ENCODE data around the gene ODF2L. TPM values are rescaled to one million over a fixed set of nuclear protein-coding genes. Genes with fewer than 3 reads are reported as not detected.

Gene ODF2L
- total and polyA plus RNA-seq, 2 of the 13 experiments (the other 11 are each of a cell fraction or from before 2014, with no cell fraction given) = 0.07 TPM; not detected in 1

GRCh38 chr1:86305731-86306130 is 90.4 kb downstream of the ODF2L start:
- no peak overlapping the region for H3K4me3 ChIP-seq (replicated peaks in 1 of 3; ENCODE audit: insufficient read depth in 1 of 3, low read depth in 2 of 3, low read length in 3 of 3)
- no peaks in the 10 kb centered on the region for H4K20me1 ChIP-seq (ENCODE audit: insufficient read depth, low read length)
- no peak for FAIRE-seq
- no peak overlapping the region for H3K4me2 ChIP-seq (ENCODE audit: low read depth, low read length)
- no peak overlapping the region for H3K27ac ChIP-seq (ENCODE audit: extremely low read length, insufficient read depth, low read length)
- H3K4me1 ChIP-seq (ENCODE audit: insufficient read depth, low read length) = no peaks in the 10 kb centered on the region
- no peaks in the 10 kb centered on the region for H3K79me2 ChIP-seq (ENCODE audit: insufficient read depth, low read length)
- POLR2A ChIA-PET = no interaction called here
- H3K9me3 ChIP-seq (ENCODE audit: low read length) = no peaks in the 10 kb centered on the region
- intact Hi-C loops (cut with micrococcal nuclease; ENCODE audit: unreplicated experiment) (no loop called here), in situ Hi-C loops (cut with HindIII; ENCODE audit: extremely low pct_ligation_motif_present, low pct_unique_long_range_greater_than_20kb) (no loop called here)
- H3K27me3 ChIP-seq (ENCODE audit: control insufficient read depth in 1 of 2, insufficient read depth in 2 of 2, low read length in 2 of 2) = no peaks in the 10 kb centered on the region
- H2AFZ ChIP-seq (ENCODE audit: low read length) = no peak overlapping the region
- H3K36me3 ChIP-seq (replicated peaks in 1 of 2; ENCODE audit: control insufficient read depth in 1 of 2, insufficient read depth in 2 of 2, low read length in 2 of 2) = no peaks in the 10 kb centered on the region
- no peak for ATAC-seq
- no peak overlapping the region for H3K9ac ChIP-seq (ENCODE audit: insufficient read depth, low read depth, low read length)
- no peak for DNase-seq (ENCODE audit: low spot score)
- 0% methylated on average over 3 of the region's 3 CpGs for WGBS (ENCODE audit: low lambda C conversion rate)
- TF ChIP-seq PHF21A (CRISPR knock-in tag; IDR thresholded peaks at IDR 0.05) (no peak), TMF1 (CRISPR knock-in tag; IDR thresholded peaks at IDR 0.05; ENCODE audit: low read depth) (no peak), ZNF770 (CRISPR knock-in tag; IDR thresholded peaks at IDR 0.05) (no peak), BCL3 (CRISPR knock-in tag; IDR thresholded peaks at IDR 0.05) (no peak), ZNF550 (CRISPR knock-in tag; IDR thresholded peaks at IDR 0.05; ENCODE audit: borderline replicate concordance) (no peak), NFIB (CRISPR knock-in tag; IDR thresholded peaks at IDR 0.05; ENCODE audit: borderline replicate concordance) (no peak), SUZ12 (IDR thresholded peaks at IDR 0.05; ENCODE audit: low read depth, low read length) (no peak), CCDC6 (CRISPR knock-in tag; IDR thresholded peaks at IDR 0.05) (no peak), FOXO4 (CRISPR knock-in tag; conservative IDR thresholded peaks at IDR 0.05) (no peak), BRD4 (CRISPR knock-in tag; IDR thresholded peaks at IDR 0.05) (no peak), SCMH1 (CRISPR knock-in tag; IDR thresholded peaks at IDR 0.05; ENCODE audit: borderline replicate concordance) (no peak), ZNF7 (CRISPR knock-in tag; IDR thresholded peaks at IDR 0.05) (no peak), MYPOP (CRISPR knock-in tag; IDR thresholded peaks at IDR 0.05) (no peak)
- TF ChIP-seq, protein P1, sequence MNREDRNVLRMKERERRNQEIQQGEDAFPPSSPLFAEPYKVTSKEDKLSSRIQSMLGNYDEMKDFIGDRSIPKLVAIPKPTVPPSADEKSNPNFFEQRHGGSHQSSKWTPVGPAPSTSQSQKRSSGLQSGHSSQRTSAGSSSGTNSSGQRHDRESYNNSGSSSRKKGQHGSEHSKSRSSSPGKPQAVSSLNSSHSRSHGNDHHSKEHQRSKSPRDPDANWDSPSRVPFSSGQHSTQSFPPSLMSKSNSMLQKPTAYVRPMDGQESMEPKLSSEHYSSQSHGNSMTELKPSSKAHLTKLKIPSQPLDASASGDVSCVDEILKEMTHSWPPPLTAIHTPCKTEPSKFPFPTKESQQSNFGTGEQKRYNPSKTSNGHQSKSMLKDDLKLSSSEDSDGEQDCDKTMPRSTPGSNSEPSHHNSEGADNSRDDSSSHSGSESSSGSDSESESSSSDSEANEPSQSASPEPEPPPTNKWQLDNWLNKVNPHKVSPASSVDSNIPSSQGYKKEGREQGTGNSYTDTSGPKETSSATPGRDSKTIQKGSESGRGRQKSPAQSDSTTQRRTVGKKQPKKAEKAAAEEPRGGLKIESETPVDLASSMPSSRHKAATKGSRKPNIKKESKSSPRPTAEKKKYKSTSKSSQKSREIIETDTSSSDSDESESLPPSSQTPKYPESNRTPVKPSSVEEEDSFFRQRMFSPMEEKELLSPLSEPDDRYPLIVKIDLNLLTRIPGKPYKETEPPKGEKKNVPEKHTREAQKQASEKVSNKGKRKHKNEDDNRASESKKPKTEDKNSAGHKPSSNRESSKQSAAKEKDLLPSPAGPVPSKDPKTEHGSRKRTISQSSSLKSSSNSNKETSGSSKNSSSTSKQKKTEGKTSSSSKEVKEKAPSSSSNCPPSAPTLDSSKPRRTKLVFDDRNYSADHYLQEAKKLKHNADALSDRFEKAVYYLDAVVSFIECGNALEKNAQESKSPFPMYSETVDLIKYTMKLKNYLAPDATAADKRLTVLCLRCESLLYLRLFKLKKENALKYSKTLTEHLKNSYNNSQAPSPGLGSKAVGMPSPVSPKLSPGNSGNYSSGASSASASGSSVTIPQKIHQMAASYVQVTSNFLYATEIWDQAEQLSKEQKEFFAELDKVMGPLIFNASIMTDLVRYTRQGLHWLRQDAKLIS (CRISPR knock-in tag; IDR thresholded peaks at IDR 0.05) = no peak
- TF ChIP-seq, protein P2, sequence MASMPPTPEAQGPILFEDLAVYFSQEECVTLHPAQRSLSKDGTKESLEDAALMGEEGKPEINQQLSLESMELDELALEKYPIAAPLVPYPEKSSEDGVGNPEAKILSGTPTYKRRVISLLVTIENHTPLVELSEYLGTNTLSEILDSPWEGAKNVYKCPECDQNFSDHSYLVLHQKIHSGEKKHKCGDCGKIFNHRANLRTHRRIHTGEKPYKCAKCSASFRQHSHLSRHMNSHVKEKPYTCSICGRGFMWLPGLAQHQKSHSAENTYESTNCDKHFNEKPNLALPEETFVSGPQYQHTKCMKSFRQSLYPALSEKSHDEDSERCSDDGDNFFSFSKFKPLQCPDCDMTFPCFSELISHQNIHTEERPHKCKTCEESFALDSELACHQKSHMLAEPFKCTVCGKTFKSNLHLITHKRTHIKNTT (CRISPR knock-in tag; IDR thresholded peaks at IDR 0.05) = no peak
- CTCF ChIA-PET (ENCODE audit: low intra/inter-chr PET ratio, low total read pairs) = no interaction called here
- no TSS peak for BruUV-seq (replicated peaks)

Measured in HepG2 (cell line).